ENCODE measurements around the gene PPP1R16B.

Gene PPP1R16B

GRCh38 chr20:38880952-38881735 lies 75.6 kb downstream of the PPP1R16B start:
- no peak for DNase-seq

DNA sequence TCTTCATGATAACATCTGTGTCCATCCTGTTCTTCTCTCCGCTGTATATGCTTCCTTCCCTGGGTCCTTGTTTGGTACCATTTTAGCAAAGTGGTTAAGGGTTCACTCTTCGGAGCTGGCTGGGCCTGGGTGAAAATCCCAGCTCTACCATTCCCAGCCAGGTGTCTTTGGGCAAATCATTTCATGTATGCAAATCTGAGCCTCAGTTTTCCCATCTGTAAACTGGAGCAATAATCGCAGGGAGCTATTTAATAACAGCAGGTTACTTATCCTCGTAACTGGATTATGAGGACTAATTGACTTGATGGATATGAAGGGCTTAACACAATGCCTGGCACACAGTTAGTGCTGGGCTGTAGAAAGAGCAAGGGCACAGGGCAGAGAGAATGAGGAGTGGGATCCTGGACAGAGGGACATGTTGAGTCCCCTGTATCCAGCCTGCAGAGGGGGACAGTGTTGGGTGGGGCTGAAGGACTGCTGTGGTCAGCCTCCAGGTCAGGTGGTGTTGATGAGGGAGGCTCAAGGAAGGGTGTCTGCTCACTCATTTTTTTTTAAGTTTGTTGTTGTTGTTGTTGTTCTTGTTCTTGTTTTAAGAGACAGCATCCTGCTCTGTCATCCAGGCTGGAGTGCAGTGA lies 76.4 kb downstream of the PPP1R16B start:
- DNase-seq = no peak

DNA sequence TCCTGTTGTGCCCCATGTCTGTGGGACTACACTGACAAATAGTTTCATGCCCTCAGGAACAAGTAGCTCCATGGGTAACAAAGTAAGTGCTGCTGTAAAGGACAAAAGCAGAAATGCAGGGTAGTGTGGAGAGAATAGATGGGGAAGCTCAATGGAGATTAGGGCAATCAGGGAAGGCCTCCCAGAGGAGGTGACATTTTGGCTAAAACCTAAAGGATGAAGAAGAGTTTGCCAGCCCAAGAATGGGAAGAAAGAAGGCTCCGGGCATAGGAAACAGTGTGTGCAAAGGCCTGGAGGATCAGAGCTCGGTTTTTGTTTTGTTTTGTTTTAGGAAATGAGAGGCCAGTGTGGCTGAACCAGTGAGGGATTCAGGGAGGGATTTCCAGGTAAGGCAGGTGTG lies 77.1 kb downstream of the PPP1R16B start:
- no peak for DNase-seq

- no peak for DNase-seq
Observed at GRCh38 chr20:38883081-38883980, 77.8 kb downstream of the PPP1R16B start.

GRCh38 chr20:38883981-38884733 lies 78.7 kb downstream of the PPP1R16B start:
- DNase-seq = no peak

- DNase-seq = no peak
Observed at GRCh38 chr20:38885357-38885756, 79.9 kb downstream of the PPP1R16B start.

GRCh38 chr20:38888059-38888831 lies 82.7 kb downstream of the PPP1R16B start:
- no peak for DNase-seq

- no peak for DNase-seq
Observed at GRCh38 chr20:38889050-38889449, 83.6 kb downstream of the PPP1R16B start.

DNA sequence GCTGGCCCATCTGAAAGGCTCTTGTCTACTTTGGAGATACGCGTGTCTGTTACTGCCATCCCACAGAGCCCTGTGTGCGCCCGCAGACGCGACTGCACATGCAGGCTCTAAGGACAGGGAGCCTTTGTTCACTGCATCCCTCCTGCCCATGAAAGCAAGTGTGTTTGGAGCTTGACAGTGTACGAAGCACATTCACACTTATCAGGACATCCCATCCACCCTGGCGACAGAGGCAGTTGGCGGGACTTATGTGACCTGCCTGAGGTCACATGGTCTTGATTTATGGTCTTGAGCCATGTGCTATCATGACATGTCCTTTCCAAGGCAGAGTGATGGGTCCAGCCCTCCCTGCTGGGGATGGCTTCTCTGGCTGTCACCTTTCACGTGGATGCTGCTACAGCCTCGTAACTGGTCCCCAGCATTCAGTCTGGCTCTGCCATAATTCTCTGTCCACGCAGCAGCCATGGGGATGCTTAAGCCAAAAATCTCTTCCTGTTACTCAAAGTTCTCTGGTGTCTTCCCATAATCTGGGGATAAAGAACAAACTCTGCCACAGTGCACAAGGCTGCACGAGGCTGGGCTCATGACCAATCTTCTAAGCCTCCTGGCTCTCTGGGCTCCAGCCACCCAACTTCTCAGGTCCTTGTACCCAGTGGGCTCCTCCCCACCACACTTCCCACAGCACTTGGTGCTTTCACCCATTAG lies 84.4 kb downstream of the PPP1R16B start:
- no peak for DNase-seq

- DNase-seq = no peak
Observed at GRCh38 chr20:38890497-38890818, 85.0 kb downstream of the PPP1R16B start.

GRCh38 chr20:38892091-38892981 lies 86.8 kb downstream of the PPP1R16B start:
- no peak for DNase-seq

GRCh38 chr20:38893056-38893564 lies 87.6 kb downstream of the PPP1R16B start:
- no peak for DNase-seq

DNA sequence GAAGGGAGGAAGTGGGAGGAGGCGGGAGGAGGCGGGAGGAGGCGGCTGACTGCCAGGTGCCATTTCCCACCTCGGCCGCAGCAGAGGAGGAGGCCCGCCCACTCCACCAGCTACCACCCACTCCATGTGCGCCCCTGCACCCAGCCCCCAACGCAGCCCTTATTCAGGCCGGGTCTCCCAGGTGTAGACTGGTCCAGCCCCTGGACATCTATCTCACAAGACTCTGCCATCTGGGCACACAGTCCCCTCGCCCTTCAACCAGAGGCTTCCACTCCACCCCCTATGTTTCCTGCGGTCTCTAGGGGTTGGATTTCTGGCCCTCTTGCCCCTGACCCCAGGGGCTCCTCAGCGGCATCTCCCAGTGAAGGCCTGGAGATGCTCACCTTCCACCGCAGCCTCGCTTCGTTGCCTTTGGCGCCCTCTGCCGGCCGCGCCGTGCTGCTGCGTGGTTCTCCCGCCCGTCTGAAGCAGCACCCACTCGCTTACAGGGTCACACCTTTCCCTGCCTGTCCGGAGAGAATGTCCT lies 88.1 kb downstream of the PPP1R16B start:
- peak; percentile 54 to 77 (median 66) for DNase-seq

DNA sequence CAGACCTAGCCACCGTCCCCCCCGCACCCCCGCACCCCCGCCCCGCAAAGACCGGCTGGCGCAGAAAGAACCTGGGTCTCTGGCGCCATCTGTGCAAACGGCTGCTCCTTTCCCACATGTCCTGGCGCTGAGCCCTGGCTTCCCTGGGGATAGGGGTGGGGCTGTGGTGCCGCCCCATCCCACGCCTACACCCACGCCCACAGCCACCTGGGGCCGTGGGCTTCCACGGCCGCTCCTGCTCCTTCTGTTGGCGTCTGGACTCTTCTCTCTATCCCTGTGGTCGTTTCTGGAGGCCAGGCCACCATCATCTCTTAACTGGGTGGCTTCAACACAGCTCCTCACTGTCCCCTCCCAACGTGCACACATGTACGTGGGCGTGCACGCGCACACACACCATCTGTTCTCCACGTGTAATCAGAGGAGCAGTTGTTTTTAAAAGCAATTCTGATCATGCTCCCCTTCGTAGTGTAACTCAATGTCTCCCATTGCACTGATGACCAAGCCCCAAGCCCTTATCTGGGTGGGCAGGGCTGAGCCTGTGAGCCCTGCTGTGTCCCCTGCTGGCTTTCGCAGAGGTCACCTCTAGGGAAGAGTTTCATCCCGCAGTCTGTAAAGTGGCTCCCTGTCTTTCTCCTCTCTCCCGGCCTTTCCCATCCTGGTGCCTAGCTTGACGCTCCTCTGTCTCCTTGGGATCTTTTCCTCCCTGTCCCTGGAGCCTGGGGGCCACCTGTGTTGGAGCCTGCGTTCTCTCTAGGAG lies 88.8 kb downstream of the PPP1R16B start:
- DNase-seq = no peak

- no peak for DNase-seq
Observed at GRCh38 chr20:38895098-38895949, 89.8 kb downstream of the PPP1R16B start.

DNA sequence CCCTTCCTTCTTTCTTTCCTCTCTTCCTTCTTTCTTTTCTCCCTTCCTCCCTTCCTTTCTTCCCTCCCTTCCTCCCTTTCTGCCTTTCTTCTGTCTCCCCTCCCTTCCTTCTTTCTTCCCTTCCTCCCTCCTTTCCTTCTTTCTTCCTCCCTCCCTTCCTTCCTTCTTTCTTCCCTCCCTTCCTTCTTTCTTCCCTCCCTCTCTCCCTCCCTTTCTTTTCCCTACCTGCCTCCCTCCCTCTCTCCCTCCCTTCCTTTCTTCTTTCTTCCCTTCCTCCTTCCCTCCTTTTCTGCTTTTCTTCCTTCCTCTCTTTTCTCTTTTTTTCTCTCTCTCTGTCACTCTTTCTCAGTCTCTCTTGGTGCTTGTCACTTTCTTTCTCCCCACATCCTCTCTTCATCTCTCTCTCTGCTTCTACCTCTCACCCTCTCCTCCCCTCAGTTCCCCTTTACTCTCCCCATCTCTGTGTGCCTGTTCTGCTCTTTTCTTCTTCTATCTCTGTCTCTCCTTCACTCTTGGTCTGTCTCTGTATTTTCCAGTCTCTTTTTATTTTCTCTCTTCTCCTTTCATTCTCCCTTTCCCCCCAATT lies 90.6 kb downstream of the PPP1R16B start:
- DNase-seq = no peak

GRCh38 chr20:38897267-38897666 lies 91.8 kb downstream of the PPP1R16B start:
- DNase-seq = no peak

DNA sequence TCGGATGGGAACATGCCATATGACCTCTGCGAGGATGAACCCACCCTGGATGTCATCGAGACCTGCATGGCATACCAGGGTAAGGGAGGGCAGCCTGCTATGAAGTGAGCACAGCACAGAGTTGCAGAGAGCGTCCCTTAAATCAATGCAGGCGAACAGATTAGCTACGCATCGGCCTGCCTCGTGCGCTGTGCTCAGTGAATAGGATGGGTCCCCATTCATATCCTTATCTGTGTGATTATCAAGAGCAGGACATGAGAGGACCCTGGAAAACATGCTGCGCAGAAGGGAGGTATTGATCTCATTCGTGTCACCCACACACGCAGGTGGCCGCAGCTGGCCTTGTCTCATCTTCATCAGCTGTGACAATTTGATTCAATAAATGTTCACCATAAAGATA lies 95.1 kb downstream of the PPP1R16B start:
- no peak for DNase-seq

All from stimulated activated naive CD4-positive, alpha-beta T cell (primary cell).